Loucy (cell line): ENCODE data around the gene HYAL3.

ENCODE experiments used
- H2AFZ ChIP-seq: fragments of 200-600 bp; sonication (generic); 2 replicates; pipeline ENCODE4 v1.6.0; 2016; ENCODE audit warnings: antibody characterized with exemption, mild to moderate bottlenecking, low read length, moderate library complexity
- H3F3A ChIP-seq: fragments of 200-600 bp; 2 replicates; pipeline ENCODE4 v1.6.0; 2016; ENCODE audit warnings: antibody characterized with exemption, low read depth, mild to moderate bottlenecking
- H3K27me3 ChIP-seq: fragments of 200-600 bp; sonication (generic); 2 replicates; pipeline ENCODE4 v1.6.1; 2014; ENCODE audit warnings: low read length, mild to moderate bottlenecking; ENCODE audit not compliant: insufficient read depth, poor library complexity, severe bottlenecking
- H3K36me3 ChIP-seq: fragments of 200-600 bp; sonication (generic); 2 replicates; pipeline ENCODE4 v1.6.1; 2016; ENCODE audit warnings: low read length; ENCODE audit not compliant: insufficient read depth
- H3K4me1 ChIP-seq: fragments of 200-600 bp; sonication (generic); 2 replicates; pipeline ENCODE4 v1.5.1; 2014; ENCODE audit warnings: low read length, mild to moderate bottlenecking; ENCODE audit not compliant: insufficient read depth, poor library complexity, severe bottlenecking
- H3K4me2 ChIP-seq: fragments of 200-600 bp; sonication (generic); 2 replicates; pipeline ENCODE4 v1.6.0; 2014; ENCODE audit warnings: antibody characterized with exemption, low read length, low read depth, mild to moderate bottlenecking; ENCODE audit not compliant: poor library complexity, severe bottlenecking
- H3K4me3 ChIP-seq: fragments of 200-600 bp; sonication (generic); 2 replicates; pipeline ENCODE4 v1.5.1; 2014; ENCODE audit warnings: low read length, mild to moderate bottlenecking, mixed read lengths; ENCODE audit not compliant: poor library complexity, severe bottlenecking
- H3K79me2 ChIP-seq: fragments of 200-600 bp; sonication (generic); 2 replicates; pipeline ENCODE4 v1.6.1; 2014; ENCODE audit warnings: low read length; ENCODE audit not compliant: insufficient read depth
- H3K9ac ChIP-seq: fragments of 200-600 bp; sonication (generic); 2 replicates; pipeline ENCODE4 v1.6.0; 2014; ENCODE audit warnings: mild to moderate bottlenecking, low read depth, low read length, moderate library complexity; ENCODE audit not compliant: poor library complexity, severe bottlenecking
- H3K9me2 ChIP-seq: fragments of 200-600 bp; sonication (generic); replicated peaks from 2 replicates; pipeline ENCODE4 v1.6.1; 2016; ENCODE audit warnings: low read depth, low read length, mixed read lengths
- H3K9me3 ChIP-seq: fragments of 200-600 bp; sonication (generic); 2 replicates; pipeline ENCODE4 v1.6.1; 2014; ENCODE audit warnings: mild to moderate bottlenecking, antibody characterized with exemption, low read length, low read depth; ENCODE audit not compliant: insufficient read depth
- H4K20me1 ChIP-seq: fragments of 200-600 bp; sonication (generic); 2 replicates; pipeline ENCODE4 v1.6.0; 2014; ENCODE audit warnings: antibody characterized with exemption, low read length, mild to moderate bottlenecking; ENCODE audit not compliant: insufficient read depth, poor library complexity, severe bottlenecking
- EZH2phosphoT487 ChIP-seq: fragments of 200-600 bp; IDR thresholded peaks from 2 replicates; pipeline ENCODE4 v1.6.1; 2018; ENCODE audit warnings: antibody characterized with exemption, mild to moderate bottlenecking, moderate library complexity, borderline replicate concordance
- TF ChIP-seq, protein P1 (sequence below): fragments of 200-600 bp; sonication (generic); conservative IDR thresholded peaks from 2 replicates; pipeline ENCODE4 v1.5.1; 2014; ENCODE audit warnings: mild to moderate bottlenecking, antibody characterized with exemption, low read length

HYAL3 gene

DNA sequence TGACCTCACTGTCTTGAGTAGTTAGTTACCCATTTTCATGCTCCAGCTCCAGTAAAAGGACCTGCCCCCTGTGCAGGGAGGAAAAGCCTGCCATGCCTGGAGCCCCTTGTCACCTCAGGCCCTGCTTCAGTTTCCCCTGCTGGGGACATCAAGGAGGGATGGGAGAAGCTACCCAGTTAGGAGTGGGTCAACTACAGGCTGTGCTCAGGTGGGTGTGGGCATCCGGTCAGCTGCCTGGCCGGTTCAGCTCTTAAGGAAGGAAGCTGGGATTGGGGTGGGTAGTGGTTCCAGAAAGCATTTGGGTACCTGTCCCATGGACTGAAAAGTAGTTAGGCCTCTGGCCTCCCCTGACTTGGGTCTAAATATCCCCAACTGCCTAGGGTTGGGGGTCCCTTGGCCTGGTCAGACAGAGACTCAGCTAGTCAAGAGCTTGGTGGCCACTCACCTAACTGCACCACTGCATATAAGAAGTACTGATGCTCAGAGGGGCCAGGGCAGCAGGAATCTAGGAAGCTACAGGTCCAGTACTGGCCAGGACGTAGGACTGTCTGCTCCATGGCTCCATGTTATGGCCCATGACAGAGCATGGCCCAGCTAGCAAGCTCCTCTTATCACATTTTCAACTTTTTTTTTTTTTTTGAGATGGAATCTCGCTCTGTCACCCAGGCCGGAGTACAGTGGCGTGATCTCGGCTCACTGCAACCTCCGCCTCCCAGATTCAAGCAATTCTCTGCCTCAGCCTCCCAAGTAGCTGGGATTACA lies 19.8 kb downstream of the HYAL3 start:
- Histone ChIP-seq H3K9ac (no peak overlapping the region), H3K4me2 (no peak overlapping the region), H3F3A (no peaks in the 10 kb centered on the region), H3K27me3 (no peaks in the 10 kb centered on the region), H3K4me1 (no peaks in the 10 kb centered on the region), H3K9me3 (no peaks in the 10 kb centered on the region), H3K4me3 (no peak overlapping the region), H3K9me2 (no peaks in the 10 kb centered on the region), H3K79me2 (no peaks in the 10 kb centered on the region), H3K36me3 (no peaks in the 10 kb centered on the region), H2AFZ (no peak overlapping the region), H4K20me1 (no peaks in the 10 kb centered on the region)
- TF ChIP-seq, protein P1, sequence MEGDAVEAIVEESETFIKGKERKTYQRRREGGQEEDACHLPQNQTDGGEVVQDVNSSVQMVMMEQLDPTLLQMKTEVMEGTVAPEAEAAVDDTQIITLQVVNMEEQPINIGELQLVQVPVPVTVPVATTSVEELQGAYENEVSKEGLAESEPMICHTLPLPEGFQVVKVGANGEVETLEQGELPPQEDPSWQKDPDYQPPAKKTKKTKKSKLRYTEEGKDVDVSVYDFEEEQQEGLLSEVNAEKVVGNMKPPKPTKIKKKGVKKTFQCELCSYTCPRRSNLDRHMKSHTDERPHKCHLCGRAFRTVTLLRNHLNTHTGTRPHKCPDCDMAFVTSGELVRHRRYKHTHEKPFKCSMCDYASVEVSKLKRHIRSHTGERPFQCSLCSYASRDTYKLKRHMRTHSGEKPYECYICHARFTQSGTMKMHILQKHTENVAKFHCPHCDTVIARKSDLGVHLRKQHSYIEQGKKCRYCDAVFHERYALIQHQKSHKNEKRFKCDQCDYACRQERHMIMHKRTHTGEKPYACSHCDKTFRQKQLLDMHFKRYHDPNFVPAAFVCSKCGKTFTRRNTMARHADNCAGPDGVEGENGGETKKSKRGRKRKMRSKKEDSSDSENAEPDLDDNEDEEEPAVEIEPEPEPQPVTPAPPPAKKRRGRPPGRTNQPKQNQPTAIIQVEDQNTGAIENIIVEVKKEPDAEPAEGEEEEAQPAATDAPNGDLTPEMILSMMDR, result no peak
- no peak for TF ChIP-seq EZH2phosphoT487

DNA sequence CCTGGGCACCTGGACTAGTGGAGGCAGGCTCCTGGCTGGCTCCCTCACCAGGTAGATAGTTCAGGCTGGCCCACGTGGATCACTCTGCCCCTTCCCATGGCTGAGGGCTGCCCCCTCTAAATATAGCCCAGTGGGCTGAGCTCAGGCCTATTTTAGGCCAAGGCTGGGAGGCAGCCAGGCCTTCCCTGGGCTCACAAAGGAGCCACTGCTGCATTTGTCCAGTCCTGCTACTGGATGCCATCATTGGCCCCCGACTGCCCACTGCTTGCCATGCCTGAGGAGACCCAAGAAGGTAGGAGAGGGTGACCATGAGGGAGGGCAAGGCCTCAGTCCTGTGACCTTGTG lies 20.4 kb downstream of the HYAL3 start, which contains the start of gene LSMEM2:
Gene LSMEM2 (plus strand): TSS at position 208 of the 345 bp plus-strand sequence. CDS start 27 bp downstream, at position 235.
- no peak within 1 kb of the TSS for H3K4me2 ChIP-seq
- no peaks in the 10 kb centered on the region for H3K4me1 ChIP-seq
- no peaks in the 10 kb centered on the region for H3K36me3 ChIP-seq
- H3F3A ChIP-seq, result no peaks in the 10 kb centered on the region
- H4K20me1 ChIP-seq, result no peaks in the 10 kb centered on the region
- no peaks in the 10 kb centered on the region for H3K79me2 ChIP-seq
- H2AFZ ChIP-seq, result no peak within 1 kb of the TSS
- no peaks in the 10 kb centered on the region for H3K27me3 ChIP-seq
- no peak for TF ChIP-seq EZH2phosphoT487
- TF ChIP-seq, protein P1, result no peak
- H3K9ac ChIP-seq, result no peak within 1 kb of the TSS
- no peaks in the 10 kb centered on the region for H3K9me3 ChIP-seq
- H3K4me3 ChIP-seq, result no peak within 1 kb of the TSS
- no peaks in the 10 kb centered on the region for H3K9me2 ChIP-seq

DNA sequence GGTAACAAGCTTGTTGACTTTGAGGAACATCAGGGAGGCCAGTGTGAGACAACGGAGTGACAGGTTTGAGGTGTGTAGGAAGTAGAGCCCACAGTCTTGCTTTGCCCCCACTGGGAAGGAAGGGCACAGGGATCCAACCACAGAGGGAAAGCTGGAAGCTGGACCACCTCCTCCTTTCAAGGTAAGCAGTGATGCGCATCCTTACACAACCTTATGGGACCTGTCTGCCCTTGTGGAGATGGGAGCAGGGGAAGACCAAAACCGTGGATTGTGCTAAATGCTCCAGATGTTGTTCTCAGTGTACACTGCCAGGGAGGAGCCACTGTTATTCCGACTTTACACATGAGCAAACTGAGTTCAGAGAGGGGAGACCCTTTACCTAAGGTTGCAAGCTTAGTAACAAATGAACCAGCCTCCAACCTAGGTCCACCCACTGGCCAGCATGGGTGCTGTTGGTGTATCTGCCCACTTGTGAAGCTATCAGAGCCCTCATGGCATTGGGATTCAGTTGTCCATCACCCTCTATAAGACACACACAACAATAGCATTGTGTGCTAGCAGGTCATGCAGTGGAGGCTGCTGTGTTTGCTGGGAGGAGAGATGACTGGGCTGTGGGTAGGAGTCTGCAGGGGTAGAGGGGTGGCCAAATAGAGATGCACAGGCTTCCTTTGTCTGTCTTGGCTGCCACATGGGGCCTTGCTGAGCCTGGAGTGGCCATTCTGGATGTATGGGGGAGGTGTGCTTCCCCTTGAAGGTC lies 20.9 kb downstream of the HYAL3 start:
- Histone ChIP-seq H3K9me3 (no peaks in the 10 kb centered on the region), H3F3A (no peaks in the 10 kb centered on the region), H3K4me3 (no peak overlapping the region), H3K27me3 (no peaks in the 10 kb centered on the region), H3K9me2 (no peaks in the 10 kb centered on the region), H3K79me2 (no peaks in the 10 kb centered on the region), H4K20me1 (no peaks in the 10 kb centered on the region), H3K9ac (no peak overlapping the region), H3K4me1 (no peaks in the 10 kb centered on the region), H2AFZ (no peak overlapping the region), H3K4me2 (no peak overlapping the region), H3K36me3 (no peaks in the 10 kb centered on the region)
- TF ChIP-seq, protein P1, result no peak
- TF ChIP-seq EZH2phosphoT487, result no peak
